Mucosa of rectum (tissue), 2 donors: ENCODE data around the gene TMC2.

Source experiments
- H3K27ac ChIP-seq, 2 donors: one replicate each; pipeline ENCODE4 v1.7.0; 2013; ENCODE audit warnings: inconsistent platforms in 2 of 2, low read depth in 2 of 2, low read length in 2 of 2
- H3K27me3 ChIP-seq, 2 donors: one replicate each; pipeline ENCODE4 v1.7.0; 2013; ENCODE audit warnings: low read length in 2 of 2; ENCODE audit not compliant: control insufficient read depth in 2 of 2, insufficient read depth in 2 of 2
- H3K36me3 ChIP-seq, 2 donors: one replicate each; pipeline ENCODE4 v1.7.0; 2013; ENCODE audit warnings: low read length in 2 of 2; ENCODE audit not compliant: control insufficient read depth in 2 of 2, insufficient read depth in 2 of 2
- H3K4me1 ChIP-seq, 2 donors: one replicate each; pipeline ENCODE4 v1.7.0; 2013; ENCODE audit warnings: low read length in 2 of 2, mild to moderate bottlenecking in 1 of 2; ENCODE audit not compliant: control insufficient read depth in 2 of 2, insufficient read depth in 2 of 2
- H3K4me3 ChIP-seq, 2 donors: one replicate each; pipeline ENCODE4 v1.7.0; 2013; ENCODE audit warnings: low read length in 2 of 2
- H3K9ac ChIP-seq, 2 donors: one replicate each; pipeline ENCODE4 v1.7.0; 2013; ENCODE audit warnings: low read length in 2 of 2, low read depth in 1 of 2, mild to moderate bottlenecking in 1 of 2
- H3K9me3 ChIP-seq, 2 donors: one replicate each; pipeline ENCODE4 v1.7.0; 2013; ENCODE audit warnings: low read length in 2 of 2; ENCODE audit not compliant: control insufficient read depth in 2 of 2
- donor health status: healthy.
- donor health status: Normal muscosa, but diverticular disease.

The TMC2 gene

GRCh38 chr20:2602746-2603145 lies 66.4 kb downstream of the TMC2 start:
- Histone ChIP-seq H3K9me3 (peaks cover 0 to 5% of the 10 kb centered on the region in 2 donors), H3K27ac (no peak overlapping the region), H3K27me3 (no peaks in the 10 kb centered on the region), H3K4me1 (peaks cover 3 to 19% of the 10 kb centered on the region in 2 donors), H3K4me3 (peak overlapping the region; percentile 54 to 56), H3K9ac (no peak overlapping the region), H3K36me3 (no peaks in the 10 kb centered on the region)

- H3K9me3 ChIP-seq, result peaks cover 0 to 5% of the 10 kb centered on the region in 2 donors
- peaks cover 0 to 19% of the 10 kb centered on the region in 2 donors for H3K4me1 ChIP-seq
- no peaks in the 10 kb centered on the region for H3K27me3 ChIP-seq
- no peak overlapping the region for H3K9ac ChIP-seq
- peak overlapping the region in 1 of 2 donors; percentile 20 for H3K4me3 ChIP-seq
- H3K36me3 ChIP-seq, result no peaks in the 10 kb centered on the region
- no peak overlapping the region for H3K27ac ChIP-seq
These were observed 67.6 kb downstream of the TMC2 start for GRCh38 chr20:2603816-2604505.

- H3K27me3 ChIP-seq, result no peaks in the 10 kb centered on the region
- H3K9ac ChIP-seq, result no peak overlapping the region
- H3K9me3 ChIP-seq, result peaks cover 0 to 5% of the 10 kb centered on the region in 2 donors
- H3K36me3 ChIP-seq, result no peaks in the 10 kb centered on the region
- H3K4me3 ChIP-seq, result no peak overlapping the region
- peaks cover 0 to 19% of the 10 kb centered on the region in 2 donors for H3K4me1 ChIP-seq
- peak overlapping the region in 1 of 2 donors; percentile 29 for H3K27ac ChIP-seq
These were observed 68.1 kb downstream of the TMC2 start for GRCh38 chr20:2604506-2604835.

GRCh38 chr20:2606507-2607006 lies 70.2 kb downstream of the TMC2 start:
- no peak overlapping the region for H3K9ac ChIP-seq
- no peak overlapping the region for H3K27ac ChIP-seq
- H3K9me3 ChIP-seq, result peaks cover 0 to 5% of the 10 kb centered on the region in 2 donors
- H3K36me3 ChIP-seq, result no peaks in the 10 kb centered on the region
- H3K4me3 ChIP-seq, result no peak overlapping the region
- peaks cover 0 to 9% of the 10 kb centered on the region in 2 donors for H3K4me1 ChIP-seq
- H3K27me3 ChIP-seq, result no peaks in the 10 kb centered on the region

- H3K9me3 ChIP-seq, result peaks cover 0 to 5% of the 10 kb centered on the region in 2 donors
- no peaks in the 10 kb centered on the region for H3K27me3 ChIP-seq
- H3K4me3 ChIP-seq, result no peak overlapping the region
- no peaks in the 10 kb centered on the region for H3K4me1 ChIP-seq
- no peak overlapping the region for H3K9ac ChIP-seq
- no peaks in the 10 kb centered on the region for H3K36me3 ChIP-seq
- H3K27ac ChIP-seq, result no peak overlapping the region
These were observed 74.0 kb downstream of the TMC2 start for GRCh38 chr20:2610326-2610725.

GRCh38 chr20:2610941-2611720 lies 74.8 kb downstream of the TMC2 start:
- peaks cover 0 to 5% of the 10 kb centered on the region in 2 donors for H3K9me3 ChIP-seq
- H3K4me1 ChIP-seq, result no peaks in the 10 kb centered on the region
- H3K4me3 ChIP-seq, result no peak overlapping the region
- H3K27me3 ChIP-seq, result no peaks in the 10 kb centered on the region
- H3K27ac ChIP-seq, result no peak overlapping the region
- no peaks in the 10 kb centered on the region for H3K36me3 ChIP-seq
- no peak overlapping the region for H3K9ac ChIP-seq

- H3K36me3 ChIP-seq, result no peaks in the 10 kb centered on the region
These were observed 75.7 kb downstream of the TMC2 start for GRCh38 chr20:2612073-2612472.

GRCh38 chr20:2616634-2617033 lies 80.3 kb downstream of the TMC2 start:
- Histone ChIP-seq H3K4me1 (no peaks in the 10 kb centered on the region), H3K9me3 (no peaks in the 10 kb centered on the region), H3K27ac (no peak overlapping the region), H3K9ac (no peak overlapping the region), H3K4me3 (no peak overlapping the region), H3K27me3 (no peaks in the 10 kb centered on the region), H3K36me3 (no peaks in the 10 kb centered on the region)

More at GRCh38 chr20:2612073-2612472, 75.7 kb downstream of the TMC2 start:
- Histone ChIP-seq H3K4me3 (no peak overlapping the region), H3K9ac (no peak overlapping the region), H3K9me3 (peaks cover 0 to 4% of the 10 kb centered on the region in 2 donors), H3K27me3 (no peaks in the 10 kb centered on the region), H3K27ac (no peak overlapping the region), H3K4me1 (no peaks in the 10 kb centered on the region)

GRCh38 chr20:2617099-2617714 lies 80.8 kb downstream of the TMC2 start:
- Histone ChIP-seq H3K4me1 (no peaks in the 10 kb centered on the region), H3K27ac (no peak overlapping the region), H3K9ac (no peak overlapping the region), H3K4me3 (no peak overlapping the region), H3K36me3 (no peaks in the 10 kb centered on the region), H3K9me3 (no peaks in the 10 kb centered on the region), H3K27me3 (no peaks in the 10 kb centered on the region)

GRCh38 chr20:2618815-2619214 lies 82.4 kb downstream of the TMC2 start:
- H3K4me1 ChIP-seq, result no peaks in the 10 kb centered on the region
- H3K27me3 ChIP-seq, result no peaks in the 10 kb centered on the region
- no peak overlapping the region for H3K4me3 ChIP-seq
- H3K36me3 ChIP-seq, result no peaks in the 10 kb centered on the region
- no peak overlapping the region for H3K9ac ChIP-seq
- no peaks in the 10 kb centered on the region for H3K9me3 ChIP-seq
- no peak overlapping the region for H3K27ac ChIP-seq
